A549 (cell line): ENCODE data around the gene TMEM14A.

Source experiments
- CHD2 ChIP-seq: fragments of 150-350 bp; IDR thresholded peaks from 2 replicates; pipeline ENCODE4 v1.6.1; 2014; ENCODE audit warnings: low read length; ENCODE audit not compliant: partially characterized antibody
- EP300 ChIP-seq, 2 experiments: fragments of >200 bp; sonication (Bioruptor Twin); formaldehyde crosslinking; IDR thresholded peaks; 2 replicates in 1 of 2; 3 replicates in 1 of 2; pipeline ENCODE4 v1.6.1; 2016 to 2017
- ESRRA ChIP-seq: fragments of 150-350 bp; IDR thresholded peaks from 2 replicates; pipeline ENCODE4 v1.6.1; 2014; ENCODE audit warnings: mild to moderate bottlenecking, low read length, borderline replicate concordance
- JUN ChIP-seq, 2 experiments: fragments of >200 bp; sonication (Bioruptor Twin); formaldehyde crosslinking; IDR thresholded peaks; 2 replicates in 1 of 2; 3 replicates in 1 of 2; pipeline ENCODE4 v1.6.1; 2016 to 2017
- POLR2A ChIP-seq: IDR thresholded peaks from 2 replicates; pipeline ENCODE4 v1.6.1; 2012; ENCODE audit warnings: mild to moderate bottlenecking, low read length
- TF ChIP-seq, protein P1 (sequence below): fragments of >200 bp; sonication (Bioruptor Twin); formaldehyde crosslinking; IDR thresholded peaks from 3 replicates; pipeline ENCODE4 v1.5.1; 2016

GRCh38 chr6:52662031-52662430 is 8.9 kb upstream of the TMEM14A start:
- TF ChIP-seq CHD2: no peak
- no peak for TF ChIP-seq ESRRA
- TF ChIP-seq, protein P1, sequence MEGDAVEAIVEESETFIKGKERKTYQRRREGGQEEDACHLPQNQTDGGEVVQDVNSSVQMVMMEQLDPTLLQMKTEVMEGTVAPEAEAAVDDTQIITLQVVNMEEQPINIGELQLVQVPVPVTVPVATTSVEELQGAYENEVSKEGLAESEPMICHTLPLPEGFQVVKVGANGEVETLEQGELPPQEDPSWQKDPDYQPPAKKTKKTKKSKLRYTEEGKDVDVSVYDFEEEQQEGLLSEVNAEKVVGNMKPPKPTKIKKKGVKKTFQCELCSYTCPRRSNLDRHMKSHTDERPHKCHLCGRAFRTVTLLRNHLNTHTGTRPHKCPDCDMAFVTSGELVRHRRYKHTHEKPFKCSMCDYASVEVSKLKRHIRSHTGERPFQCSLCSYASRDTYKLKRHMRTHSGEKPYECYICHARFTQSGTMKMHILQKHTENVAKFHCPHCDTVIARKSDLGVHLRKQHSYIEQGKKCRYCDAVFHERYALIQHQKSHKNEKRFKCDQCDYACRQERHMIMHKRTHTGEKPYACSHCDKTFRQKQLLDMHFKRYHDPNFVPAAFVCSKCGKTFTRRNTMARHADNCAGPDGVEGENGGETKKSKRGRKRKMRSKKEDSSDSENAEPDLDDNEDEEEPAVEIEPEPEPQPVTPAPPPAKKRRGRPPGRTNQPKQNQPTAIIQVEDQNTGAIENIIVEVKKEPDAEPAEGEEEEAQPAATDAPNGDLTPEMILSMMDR: no peak
- TF ChIP-seq POLR2A: no peak
- no peak for TF ChIP-seq JUN (IDR thresholded peaks at IDR 0.05)
- TF ChIP-seq EP300 (IDR thresholded peaks at IDR 0.05): no peak
